ENCODE results near the gene SCTR.
"Not testable (repeated sequence)": the region's sequence is repeated elsewhere in the genome, so short reads cannot be mapped to it uniquely, and the experiment has no call there.

The SCTR gene

GRCh38 chr2:119408221-119408619 lies 116.1 kb downstream of the SCTR start:
- no peak for DNase-seq (ENCODE audit: low read depth)

- peak; percentile 28 for DNase-seq (ENCODE audit: low read depth)
Measured at GRCh38 chr2:119407430-119408220, 116.7 kb downstream of the SCTR start.

DNA sequence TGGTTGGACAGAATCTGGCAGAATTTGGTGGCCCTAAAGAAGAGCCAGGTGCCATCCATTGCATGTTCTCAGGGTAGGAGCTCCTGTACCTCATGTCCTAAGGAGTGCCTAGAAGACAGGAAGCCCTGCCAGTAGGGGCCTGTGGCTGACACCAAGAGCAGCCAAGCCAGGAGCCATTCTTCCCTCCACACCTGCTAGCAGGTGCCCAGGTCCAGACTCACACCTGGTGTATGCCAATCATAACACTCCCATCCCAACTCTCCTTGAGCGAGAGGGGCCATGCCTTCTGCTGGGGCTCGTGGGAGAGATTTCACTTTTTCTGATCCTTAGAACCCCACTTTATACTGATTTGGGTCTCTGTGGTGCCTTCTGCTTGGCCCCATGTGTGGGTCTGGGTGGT lies 119.1 kb downstream of the SCTR start:
- DNase-seq (ENCODE audit: low read depth), result no peak

DNA sequence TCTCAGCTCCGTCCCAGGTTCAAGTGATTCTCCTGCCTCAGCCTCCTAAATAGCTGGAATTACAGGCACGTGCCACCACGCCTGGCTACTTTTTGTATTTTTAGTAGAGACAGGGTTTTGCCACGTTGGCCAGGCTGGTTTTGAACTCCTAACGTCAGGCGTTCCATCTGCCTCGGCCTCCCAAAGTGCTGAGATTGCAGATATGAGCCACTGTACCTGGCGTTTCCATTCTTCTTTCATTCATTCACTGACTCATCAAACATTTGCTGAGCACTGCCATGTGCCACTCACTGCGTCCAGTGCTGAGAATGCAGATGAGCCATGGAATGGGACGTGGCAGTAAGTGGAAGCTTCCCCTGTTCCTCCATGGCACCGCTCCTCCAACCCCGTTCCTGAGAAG lies 120.7 kb downstream of the SCTR start:
- not testable (repeated sequence) for DNase-seq (ENCODE audit: low read depth)

- no peak for DNase-seq (ENCODE audit: low read depth)
Measured at GRCh38 chr2:119402645-119403560, 121.4 kb downstream of the SCTR start.

- no peak for DNase-seq (ENCODE audit: low read depth)
Measured at GRCh38 chr2:119402106-119402505, 122.2 kb downstream of the SCTR start.

GRCh38 chr2:119397196-119397595 lies 127.1 kb downstream of the SCTR start:
- DNase-seq (ENCODE audit: low read depth), result no peak

GRCh38 chr2:119393971-119394748 lies 130.1 kb downstream of the SCTR start:
- DNase-seq (ENCODE audit: low read depth), result no peak
